Stimulated activated CD8-positive, alpha-beta memory T cell treated with anti-CD3 and anti-CD28 coated beads, Interleukin-15, amount 100 ng/mL, for 24 hours (primary cell): ENCODE measurements around the gene ASB6.
"Not testable (repeated sequence)": the region's sequence is repeated elsewhere in the genome, so short reads cannot be mapped to it uniquely, and the experiment has no call there.

ENCODE experiments used
- DNase-seq: peaks from one replicate; pipeline ENCODE4 v3.0.0-alpha.2; 2020; ENCODE audit warnings: low read depth

The ASB6 gene

DNA sequence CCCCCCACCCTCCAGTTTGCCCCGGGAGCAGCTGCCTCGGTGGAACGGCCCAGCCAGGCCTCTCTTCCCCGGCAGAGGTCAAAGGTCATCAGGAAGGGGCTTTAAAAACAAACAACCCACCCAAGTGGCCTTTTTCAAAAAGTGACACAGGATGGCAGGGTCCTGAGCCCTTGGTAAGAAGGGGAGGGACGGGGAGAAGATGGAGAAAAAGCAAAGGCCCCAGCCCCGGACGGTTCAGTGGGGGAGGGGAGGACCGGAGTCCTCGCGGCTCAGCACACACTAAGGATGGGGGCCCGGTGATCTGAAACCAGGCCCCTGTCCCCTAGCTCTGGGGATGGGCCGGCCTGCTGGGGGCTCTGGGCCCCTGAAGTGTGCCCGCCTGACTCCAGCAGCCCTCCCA lies 24.6 kb upstream of the ASB6 start:
- DNase-seq: no peak

DNA sequence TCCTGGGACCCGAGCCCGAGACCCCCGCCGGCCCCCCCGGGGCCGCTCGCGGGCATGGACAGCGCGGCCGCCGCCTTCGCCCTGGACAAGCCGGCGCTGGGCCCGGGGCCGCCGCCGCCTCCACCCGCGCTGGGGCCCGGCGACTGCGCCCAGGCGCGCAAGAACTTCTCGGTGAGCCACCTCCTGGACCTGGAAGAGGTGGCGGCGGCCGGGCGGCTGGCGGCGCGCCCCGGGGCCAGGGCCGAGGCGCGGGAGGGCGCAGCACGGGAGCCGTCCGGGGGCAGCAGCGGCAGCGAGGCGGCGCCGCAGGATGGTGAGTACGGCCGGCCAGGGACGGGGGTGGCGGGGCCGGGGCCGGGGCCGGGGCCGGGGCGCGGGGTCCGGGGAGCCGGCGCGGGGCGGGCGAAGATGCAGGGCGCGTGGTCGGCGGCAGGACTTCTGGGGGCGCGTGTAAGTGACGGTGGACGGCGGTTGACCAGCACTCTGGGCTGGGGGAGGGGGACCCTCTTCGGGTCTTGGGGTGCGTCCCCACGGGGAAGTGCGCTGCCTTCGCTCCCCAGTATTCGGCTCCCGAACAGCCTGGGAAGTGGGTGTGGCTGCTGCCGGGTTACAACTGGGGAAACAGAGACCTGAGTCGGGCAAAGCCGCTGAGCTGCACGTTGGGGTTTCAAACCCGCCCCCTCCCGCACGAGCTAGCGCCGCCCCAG lies 24.0 kb upstream of the ASB6 start:
- no peak for DNase-seq

DNA sequence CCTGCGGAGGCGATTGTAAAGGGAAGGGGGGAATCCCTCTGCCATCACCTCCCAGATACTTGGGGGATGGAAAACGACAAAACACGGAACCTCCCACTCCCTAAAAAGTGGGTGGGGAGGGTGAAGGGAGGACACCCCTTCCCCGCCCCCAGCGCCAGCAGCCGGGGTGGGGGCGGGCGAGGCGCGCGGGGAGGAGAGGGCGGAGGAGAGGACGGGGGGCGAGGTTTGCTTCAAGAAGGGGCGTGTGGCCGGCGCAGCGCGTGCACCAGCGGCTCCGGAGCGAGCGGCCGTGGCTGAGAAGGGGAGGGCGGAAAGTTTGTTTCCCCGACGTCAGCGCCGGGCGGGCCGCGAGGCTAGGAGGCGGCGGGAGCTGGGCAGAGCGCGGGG lies 23.4 kb upstream of the ASB6 start, which contains the start of gene PRRX2:
Gene PRRX2 (plus strand): TSS at position 259 of the 387 bp plus-strand sequence. CDS start 221 bp downstream, outside the sequence.
- peak; percentile 13 for DNase-seq

DNA sequence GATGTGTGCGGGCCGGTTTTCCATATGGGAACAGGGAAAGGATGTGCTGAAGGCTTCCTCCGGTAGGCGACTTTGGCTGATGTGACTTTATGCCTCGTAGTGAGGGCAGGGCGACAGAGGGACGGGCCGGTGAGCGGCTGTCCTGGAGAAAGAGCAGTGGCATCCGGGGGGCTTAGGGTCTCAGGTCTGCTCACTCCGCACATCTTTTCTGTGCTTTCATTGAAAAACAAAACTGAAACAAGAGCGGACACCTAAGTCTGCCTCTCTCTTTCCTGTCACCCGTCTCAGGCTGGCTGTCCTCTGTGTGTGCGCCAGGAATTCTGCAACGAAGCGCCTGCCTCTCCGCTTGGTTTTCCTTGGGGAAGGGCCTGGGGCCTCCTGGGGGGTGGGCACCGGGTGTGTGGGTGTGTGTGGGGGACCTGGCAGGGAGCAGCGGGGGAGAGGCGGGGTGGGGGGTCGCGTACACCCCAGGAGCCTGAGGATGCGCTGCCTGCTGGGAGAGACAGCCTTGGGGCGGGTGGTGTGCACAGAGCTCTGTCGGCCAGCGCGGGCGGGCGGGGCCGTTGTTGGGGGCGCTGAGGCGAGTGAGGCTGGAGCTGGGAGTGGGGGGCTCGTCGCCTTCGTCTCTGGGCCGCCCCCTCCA lies 22.9 kb upstream of the ASB6 start:
- no peak for DNase-seq

DNA sequence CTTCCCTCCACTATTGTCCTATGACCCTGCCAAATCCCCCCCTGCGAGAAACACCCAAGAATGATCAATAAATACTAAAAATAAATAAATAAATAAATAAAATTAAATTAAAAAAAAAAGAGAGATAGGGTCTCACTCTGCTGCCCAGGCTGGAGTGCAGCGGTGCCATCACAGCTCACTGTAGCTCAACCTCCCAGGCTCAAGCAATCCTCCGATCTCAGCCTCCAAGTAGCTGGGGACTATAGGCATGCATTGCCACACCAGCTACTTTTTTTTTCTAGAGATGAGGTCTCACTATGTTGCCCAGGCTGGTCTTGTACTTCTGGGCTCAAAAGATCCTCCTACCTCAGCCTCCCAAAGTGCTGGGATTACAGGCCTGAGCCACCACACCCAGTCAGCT lies 20.3 kb upstream of the ASB6 start:
- not testable (repeated sequence) for DNase-seq

DNA sequence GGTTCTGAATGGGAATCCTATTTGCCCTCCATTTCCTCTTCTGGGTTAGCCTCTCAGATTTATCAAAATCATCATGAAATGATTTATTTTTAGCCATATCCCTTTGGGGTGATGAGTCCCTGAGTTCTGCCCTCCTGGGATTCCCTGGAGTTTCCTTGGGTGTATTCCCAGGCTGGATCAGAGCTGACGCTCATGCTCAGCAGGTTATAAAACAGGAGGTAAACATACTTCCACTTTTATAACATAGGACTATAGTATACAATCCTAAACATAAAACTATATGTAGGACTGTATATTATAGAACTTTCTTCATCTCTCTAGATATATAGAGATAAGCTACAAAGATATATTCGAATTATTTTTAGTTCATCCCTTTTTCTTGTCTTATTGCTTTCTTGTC lies 19.1 kb upstream of the ASB6 start:
- no peak for DNase-seq

DNA sequence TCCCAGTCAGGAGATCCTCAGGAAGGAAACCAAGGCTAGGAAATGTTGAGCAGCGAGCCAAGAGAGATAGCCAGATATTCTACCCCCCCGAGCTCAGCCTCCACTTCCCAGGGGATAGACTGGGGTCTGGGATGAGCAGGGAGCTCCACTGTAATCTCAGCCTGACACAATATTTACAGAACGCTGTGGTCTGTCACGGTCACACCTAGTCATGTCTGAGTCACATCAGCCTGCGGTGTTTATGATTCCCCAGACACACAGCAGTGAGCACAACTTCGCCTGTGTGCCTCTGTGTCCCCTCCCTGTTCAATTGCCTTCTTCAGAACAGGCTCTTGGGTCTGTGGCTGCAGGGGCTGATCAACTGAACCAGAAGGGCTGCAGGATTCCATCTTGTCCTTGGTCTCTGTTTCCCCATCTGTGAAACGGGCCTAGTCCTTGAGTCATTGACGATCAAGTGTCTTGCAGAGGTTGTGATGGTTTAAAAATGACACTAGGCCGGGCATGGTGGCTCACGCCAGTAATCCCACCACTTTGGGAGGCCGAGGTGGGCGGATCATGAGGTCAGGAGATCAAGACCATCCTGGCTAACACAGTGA lies 14.9 kb upstream of the ASB6 start:
- DNase-seq: no peak

DNA sequence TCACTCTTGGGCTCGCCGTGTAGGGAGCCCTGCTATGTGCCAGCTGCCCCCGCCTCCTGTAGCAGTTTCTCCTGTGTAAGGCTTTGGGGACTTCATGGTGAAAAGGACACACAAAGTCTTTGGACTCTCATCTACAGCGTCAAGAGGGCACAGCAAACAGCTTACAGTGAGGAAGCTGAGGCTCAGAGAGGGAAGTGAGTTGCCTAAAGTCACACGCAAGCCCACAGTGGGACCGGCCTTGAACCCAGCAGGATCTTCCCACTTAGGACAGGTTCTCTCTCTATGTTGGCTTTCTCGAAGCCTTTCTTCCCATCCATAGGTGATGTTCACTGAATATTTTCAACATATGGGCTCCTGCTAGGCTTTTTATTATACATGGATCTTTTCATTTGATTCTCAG lies 13.7 kb upstream of the ASB6 start:
- DNase-seq: no peak

DNA sequence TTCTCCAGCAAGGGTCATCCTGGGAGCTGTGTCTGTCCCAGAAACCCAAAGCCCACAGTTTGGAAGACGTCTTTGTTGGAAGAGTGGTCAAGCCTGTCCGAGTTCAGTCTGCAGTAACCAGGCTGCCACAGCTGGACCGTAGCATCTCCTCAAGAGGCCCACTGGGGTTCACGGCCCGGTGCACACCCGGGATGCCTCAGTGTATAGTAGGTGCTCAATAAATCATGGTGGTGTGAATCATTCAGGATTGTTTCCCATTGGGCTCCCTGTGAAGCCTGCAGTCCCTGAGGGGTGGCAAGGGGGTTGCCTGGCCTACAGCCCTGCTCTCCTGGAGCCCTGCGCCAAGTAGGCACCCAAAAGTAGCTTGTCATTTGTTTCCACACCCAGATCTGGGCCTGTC lies 13.2 kb upstream of the ASB6 start:
- no peak for DNase-seq

DNA sequence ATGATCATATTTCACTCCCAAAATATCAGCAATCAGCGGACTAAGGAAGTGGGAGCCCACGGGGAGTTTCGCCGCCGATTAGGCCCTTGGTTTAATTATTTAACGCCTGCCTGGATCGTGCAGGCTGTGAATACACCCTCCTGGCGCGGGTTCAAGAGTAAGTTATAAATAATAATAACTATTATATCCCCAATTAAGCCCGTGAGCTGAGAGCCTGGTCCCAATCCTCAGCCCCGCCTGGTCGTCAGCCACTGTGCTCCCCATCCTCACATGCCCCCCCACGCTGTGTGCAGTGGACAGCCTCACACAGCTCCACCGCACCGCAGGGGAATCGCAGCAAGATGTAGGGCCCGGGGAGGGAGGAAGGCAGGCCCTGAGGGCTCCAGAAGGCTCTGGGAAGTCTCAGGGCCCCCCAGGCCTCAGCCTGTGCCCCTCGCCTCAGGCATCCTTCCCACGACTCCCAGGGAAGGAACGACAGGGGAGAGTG lies 12.6 kb upstream of the ASB6 start:
- no peak for DNase-seq

DNA sequence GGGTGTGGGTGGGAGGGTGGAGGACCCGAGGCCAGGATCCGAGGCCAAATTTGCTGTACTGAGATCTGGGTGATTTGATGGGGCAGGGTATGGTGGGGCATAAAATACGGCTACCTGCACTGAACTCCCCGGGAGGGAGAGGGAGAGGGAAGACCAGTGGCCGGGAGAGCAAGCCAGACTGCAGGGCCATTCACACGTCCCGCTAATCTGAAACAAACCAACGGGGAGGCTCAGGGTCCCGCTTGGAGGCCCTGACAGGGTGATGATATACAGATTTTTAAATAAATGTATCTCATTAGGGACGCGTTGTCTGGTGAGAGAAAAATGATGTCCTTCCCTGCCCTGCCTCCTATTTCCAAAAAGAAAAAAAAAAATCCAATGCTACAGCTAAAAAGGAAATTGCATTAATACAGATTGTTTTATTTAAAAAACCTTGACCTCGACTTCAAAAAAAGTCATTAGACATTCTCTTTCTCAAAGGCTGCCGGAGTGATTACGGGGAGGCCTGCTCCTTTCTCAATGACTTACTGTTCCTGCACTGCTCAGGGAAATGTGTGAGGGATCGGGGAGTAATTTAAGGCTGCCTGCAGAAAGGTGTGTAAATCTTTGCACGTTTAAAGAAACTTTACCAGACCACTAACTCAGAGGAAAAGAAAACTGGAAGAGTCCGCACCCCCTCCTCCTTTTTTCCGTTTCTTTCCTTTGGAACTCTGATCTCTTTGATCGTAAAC lies 12.0 kb upstream of the ASB6 start:
- DNase-seq: no peak

DNA sequence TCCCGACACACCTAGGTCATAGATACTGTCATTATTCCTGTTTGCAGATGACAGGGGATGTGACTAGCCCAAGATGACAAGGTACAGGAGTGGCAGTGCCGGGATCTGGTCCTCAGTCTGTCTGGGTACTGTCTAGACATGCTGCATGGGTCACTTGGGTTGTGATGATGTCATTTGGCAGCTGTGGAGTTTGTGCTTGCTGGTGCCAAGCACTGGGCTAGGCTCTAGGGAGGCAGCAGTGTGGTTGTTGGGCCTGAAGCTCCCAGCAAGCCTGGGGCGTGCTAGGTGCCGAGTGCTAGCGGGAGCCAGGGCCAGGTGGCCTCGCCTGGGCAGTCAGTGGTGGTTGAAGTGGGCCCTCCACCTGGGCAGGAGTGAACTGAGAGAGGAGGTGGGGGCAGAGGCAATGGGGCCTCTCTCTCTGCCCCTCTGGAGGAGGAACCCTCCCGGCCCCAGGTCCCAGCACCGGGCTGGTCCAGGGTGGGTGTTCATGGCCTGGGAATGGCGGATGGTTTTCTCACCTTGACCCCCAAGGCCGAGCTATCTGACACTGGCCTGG lies 8.8 kb upstream of the ASB6 start:
- DNase-seq: no peak

DNA sequence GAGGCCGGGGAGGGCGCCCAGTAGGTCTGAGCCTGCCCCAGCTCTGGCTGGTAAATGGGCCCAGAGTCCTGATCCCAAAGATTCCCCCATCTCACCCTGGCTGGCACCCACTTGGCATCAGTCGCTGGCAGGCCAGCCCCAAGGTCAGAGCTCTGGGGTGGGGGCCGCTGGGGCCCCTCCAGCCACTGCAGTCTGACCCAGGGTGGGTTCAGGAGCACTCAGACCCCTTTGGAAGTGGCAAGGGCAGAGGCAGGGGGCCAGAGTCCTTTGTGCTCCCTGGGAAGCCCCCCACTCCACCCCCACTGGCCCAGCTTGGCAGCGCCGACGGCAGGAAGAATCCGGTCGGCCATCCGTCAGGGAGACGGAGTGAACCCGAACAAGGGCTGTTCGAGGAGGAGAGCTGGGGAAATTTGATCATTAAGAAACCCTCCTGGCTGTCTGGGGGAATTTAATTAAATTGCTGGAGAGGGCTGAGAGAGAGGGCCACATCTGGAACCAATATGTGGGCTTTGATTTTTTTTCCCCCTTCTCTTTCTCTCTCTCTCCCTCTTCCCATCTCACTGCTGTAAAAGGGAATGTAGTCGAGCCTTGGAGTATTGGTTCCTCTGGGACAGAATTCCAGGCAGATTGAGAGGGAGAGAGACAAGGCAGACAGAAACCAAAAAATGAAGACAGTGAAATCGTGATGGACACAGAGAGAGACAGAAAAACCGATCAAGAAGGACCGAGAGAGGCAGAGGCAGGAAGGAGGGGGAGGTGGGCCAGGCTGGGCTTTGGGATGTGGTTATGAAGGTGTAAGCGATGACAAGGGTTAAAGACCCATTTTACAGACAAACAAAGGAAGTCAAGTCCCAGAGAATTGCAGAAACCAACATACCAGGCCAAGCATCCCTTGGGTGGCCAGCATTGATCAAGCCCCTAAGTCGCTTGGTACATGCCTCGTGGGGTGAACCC lies 8.1 kb upstream of the ASB6 start:
- no peak for DNase-seq

DNA sequence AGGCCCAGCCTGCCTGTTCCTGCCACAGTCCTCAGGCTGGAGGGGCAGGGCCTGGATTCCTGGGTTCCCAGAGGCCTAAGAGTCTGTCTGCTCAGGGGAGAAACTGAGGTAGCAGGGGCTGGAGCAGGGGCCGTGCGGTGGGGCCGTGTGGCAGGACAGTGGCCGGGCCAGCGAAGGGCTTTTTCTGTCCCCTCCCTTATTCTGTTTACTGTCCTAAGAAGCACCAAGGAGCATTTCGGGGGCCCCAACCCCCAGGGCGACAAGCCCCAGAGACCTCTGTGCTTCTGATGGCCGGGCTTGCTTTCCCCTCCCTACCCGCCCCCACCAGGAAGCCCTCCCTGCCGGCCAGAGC lies 6.8 kb upstream of the ASB6 start:
- no peak for DNase-seq

DNA sequence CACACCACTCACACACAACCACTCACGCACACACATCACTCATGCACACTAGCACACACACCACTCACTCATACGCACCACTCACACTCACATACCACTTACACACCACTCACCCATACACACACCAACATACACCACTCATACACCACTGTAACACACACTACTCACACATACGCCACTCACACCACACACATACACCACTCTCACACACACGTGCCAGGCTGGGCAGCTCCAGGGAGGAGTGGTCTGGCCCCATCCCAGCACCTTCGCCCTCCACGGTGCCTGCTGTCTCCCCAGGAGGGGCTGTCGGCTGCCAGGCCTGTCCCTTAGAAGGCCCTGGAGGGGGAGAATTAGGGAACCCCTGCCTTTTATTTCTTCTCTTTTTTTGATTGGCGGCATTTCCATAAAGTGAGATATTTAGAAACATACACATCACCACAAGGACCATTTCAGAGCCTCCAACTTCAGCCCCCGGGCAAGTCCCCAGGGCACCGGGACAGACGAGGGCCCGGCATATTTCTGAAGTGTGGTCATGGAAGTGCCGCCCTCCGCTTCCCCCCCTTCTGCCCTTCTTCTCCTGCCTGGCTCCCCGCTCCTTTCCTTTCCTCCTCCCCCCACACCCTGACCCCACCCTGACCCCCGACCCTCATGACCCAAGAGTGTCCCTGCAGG lies 6.3 kb upstream of the ASB6 start:
- DNase-seq: no peak

DNA sequence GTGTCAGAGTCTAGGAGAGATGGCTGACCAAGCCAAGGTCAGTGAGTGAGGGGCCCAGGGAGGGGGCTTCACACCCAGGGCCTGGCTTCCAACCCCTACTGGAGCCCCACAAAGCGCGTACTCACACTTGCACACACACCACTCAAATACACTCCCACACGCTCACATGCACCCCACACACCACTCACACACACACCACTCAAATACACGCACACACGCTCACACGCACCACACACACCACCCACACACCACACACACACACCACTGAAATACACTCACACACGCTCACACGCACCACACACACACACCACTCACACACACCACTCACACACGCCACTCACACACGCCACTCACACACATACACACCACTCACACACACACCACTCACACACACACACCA lies 5.7 kb upstream of the ASB6 start:
- no peak for DNase-seq

DNA sequence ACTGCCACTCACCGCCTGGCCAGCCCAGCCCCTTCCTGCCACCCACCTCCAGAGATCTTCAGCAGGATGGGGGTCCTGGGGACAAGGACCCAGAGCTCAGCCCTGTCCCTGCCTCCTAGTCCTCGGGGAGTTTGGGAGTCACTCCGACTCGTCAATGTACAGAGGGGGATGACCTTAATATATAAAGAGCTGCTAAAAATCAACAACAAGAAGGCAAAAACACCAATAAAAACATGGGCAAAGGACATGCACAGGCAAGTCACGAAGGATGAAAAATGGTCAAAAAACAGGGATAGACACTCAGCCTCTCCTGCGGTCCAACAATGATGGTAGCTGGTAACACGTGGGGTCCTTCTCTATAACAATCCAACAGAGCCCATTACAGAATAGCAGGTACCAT lies 4.7 kb upstream of the ASB6 start:
- DNase-seq: no peak

DNA sequence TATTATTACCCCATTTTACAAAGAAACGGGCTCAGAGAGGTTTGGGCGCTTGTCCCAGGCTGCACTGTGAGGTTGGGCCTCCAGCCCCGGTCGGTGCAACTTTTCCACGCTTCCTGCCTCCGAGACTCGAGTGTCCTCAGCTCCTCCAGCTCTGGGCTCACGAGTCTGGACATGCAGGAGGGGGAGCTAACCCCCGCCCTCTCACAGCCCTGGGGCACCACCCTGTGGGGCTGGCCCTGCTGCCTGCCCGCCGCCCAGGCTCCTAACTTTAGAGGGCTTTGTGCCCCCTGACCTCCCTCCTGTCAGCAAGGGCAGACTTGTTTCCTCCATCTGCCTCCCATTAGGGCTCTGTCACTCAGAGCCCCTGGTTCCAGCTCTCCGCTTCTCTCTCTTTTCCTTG lies 4.3 kb upstream of the ASB6 start:
- DNase-seq: no peak

DNA sequence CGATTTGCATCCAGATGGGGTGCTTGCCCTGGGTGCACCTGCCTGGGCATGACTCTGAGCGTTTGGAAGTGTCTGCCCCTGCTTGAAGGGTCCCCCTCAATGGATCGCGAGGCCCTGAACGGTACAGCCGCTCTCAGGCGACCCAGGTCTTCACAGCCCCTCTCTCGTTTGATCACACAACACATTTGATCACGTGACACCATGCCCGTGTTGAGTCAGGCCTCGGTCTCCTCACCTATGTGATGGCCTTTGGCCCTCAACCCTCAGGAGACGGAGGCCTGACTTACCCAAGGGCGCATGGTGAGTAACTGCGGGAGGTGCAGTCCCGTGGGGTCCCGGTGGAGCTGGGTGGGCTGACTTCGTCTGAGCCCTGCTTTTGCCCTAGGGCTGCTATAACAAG lies 3.0 kb upstream of the ASB6 start:
- no peak for DNase-seq

DNA sequence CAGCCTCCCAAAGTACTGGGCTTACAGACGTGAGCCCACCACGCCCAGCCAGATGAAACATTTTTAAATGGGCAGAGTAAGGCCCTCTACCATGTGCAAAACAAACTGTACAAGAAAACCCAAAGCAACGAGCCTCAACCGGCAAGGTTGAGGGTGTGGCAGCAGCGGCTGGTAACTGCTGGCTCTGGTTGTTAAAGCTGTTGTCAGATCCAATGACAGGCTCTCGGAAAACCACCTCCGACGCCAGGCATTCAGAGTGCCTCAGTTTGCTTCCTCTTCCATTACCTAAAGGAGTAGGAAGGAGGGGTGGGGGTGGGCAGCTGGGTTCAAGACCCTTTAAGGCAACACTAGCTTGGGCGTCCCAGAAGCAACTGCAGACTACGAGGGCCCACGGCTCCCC lies 2.4 kb upstream of the ASB6 start:
- no peak for DNase-seq

DNA sequence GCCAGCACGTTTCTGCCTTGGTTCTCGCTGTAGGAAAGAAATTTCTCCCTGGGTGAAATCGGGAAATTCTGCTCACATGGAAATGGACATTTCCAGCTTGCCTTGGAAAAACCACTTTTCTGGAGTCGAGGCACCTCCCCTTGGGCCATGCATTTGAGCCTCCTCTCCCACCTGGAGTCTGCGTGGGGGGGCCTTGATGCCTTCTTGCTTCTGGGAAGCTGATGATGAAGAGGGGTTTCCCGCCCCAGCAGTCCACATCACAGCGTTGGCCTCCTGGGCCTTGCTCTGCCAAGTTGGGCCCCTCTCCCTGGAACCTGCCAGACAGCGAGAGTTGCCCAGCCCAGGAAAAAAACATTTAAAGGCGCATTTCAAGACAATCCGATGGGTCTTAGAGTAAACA lies 1.8 kb upstream of the ASB6 start:
- DNase-seq: no peak
